Measurements from ENCODE around the gene ERCC8.
"Not testable (repeated sequence)": the region's sequence is repeated elsewhere in the genome, so short reads cannot be mapped to it uniquely, and the experiment has no call there.

Gene ERCC8

DNA sequence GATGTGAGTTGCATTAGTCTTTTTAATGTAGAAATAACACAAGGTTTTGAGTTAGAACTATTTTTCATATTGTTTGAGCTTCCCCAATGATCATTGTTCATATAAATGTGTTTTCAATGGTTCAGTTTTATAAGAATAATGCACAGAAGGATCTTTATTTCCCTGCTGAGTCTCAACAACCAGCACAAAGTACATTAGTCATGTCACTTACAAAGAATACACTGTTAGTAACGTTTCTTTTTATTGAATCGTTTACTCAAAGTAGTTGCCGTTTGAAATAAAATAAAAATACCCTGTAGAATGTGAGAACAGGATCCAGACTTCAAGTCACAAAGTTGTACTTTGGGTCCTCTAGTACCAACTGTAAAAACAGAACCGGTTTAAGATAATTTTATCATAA lies 41.5 kb downstream of the ERCC8 start:
- DNase-seq: no peak

DNA sequence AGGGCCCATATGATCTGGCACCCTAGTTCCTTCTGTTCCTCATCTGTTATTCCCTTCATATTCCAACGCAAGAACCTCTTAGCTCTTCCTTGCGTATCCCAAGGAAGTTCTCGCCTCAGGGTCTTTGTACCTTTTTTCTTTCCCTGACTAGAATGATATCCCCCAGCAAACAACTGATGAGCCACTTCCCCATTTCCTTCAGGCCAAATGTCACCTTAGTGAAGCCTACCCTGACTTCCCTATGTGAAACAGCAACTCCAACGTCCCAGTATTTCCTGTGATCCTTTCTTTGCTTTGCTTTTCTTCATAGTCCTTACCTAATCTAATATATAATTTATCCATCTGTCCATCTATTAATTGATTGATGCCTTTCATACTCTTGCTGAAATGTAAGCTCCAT lies 47.9 kb downstream of the ERCC8 start:
- no peak for DNase-seq

DNA sequence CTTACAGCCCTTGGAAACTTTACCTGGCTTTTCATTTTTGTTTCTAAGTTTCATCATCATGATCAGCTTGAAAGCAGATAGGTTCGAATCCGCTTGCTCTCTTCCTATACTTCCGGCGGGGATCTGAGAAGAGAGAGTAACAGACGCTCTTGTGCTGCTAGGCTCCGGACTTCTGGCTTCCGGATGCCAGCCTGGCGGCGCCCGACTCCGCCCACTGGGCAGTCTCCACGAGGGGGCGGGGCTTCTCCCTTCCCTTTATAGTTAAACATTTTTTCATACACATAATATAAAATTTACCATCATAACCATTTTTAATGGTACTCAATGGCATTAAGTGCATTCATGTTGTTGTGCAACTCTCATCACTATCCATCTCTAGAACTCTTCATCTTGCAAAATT lies 51.3 kb downstream of the ERCC8 start:
- no peak for DNase-seq

DNA sequence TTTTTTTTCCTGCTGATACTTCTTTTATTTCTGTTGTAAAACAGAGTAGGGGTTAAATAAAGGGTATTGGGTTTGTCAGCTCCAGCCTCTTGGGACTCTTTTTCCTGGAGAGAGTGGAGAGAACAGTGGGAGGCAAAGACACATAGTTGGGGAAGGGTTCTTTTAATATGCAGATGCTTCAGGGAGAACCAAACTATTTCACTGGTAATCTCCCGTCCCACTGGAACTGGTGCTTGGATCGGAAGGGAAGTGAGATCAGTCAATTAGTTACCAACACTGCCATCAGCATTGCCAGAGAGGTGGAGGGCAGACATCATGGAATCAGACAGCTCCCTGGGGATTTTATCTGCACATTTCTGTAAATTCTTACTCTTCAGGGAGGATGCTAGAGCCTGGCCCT lies 53.2 kb downstream of the ERCC8 start:
- DNase-seq: no peak

DNA sequence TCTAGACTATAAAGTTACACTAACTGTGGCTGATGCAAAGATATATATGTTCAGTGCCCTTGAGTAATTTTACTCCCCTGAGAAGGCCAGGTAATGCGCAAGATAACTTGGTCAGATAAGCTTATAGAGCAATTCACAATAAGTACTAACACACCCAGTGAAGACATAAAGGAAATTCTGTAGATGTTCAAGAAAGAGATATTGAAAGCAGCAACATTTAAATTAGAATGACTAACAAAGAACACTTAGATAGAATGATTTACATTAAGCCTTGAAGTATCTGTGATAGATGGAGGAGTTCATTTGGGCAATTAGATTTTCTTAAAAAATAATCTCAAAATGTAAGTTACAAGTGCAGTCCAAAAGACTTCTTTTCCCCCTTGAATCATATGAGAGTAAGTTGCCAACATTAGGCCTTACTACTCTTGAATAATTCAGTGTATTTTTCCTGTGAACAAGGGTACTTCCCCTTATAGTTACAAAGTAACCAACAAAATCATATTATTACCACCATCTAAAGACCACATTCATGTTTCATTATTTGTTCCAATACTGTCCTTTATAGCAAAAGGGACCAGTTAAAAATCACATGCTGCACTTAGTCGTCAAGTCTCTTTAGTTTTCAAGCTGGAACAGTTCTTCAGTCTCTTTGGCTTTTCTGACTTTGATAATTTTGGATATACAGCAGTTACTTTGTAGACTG lies 56.4 kb downstream of the ERCC8 start:
- no peak for DNase-seq

DNA sequence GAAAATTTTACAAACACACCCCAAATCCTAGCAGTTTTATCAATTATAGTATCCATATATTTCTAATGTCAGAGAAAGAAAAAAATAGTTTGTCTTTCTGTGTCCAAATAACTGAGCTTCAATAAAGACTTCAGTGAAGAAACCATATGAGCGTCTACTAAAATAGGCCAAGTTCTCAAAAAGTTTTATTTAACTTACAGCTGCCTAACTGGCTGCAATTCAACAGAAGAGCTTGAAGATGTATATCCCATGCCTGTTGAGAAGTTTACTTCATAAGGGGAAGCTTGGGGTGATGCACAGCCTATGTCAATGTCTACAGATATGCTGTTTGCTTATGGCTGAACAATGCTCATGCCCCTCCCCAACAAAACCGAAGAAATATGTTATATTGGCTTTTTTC lies 57.1 kb downstream of the ERCC8 start:
- no peak for DNase-seq

DNA sequence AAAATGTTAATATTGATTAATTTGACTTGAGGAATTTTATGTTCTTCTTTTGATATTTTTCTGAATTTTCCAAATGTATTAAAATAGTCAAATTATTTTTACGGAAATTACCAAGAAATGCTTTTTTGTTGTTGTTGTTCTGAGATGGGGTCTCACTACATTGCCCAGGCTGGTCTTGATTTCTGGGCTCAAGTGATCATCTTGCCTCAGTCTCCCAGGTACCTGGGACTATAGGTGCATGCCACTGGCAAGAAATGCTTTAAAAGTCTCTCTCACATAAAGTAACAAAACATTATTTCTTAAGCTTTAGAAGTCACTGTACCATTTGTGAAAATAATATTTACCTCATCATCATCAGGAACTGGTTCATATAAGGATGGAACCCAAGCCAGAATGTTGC lies 57.8 kb downstream of the ERCC8 start:
- no peak for DNase-seq

DNA sequence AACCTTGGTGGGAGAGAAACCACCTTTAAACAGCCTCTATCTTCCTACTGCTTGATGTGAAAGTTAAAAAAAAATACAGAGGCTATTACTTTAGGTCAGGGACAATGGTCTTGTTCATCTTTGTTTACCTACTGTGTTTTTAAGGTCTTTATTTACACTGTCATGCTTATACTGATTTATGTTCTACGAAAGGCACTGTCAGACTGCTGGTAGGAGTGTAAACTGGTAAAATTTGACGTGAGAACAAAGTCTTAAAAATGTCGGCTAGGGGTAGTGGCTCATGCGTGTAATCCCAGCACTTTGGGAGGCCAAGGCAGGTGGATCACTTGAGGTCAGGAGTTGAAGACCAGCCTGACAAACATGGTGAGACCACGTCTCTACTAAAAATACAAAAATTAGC lies 58.7 kb downstream of the ERCC8 start:
- DNase-seq: no peak

DNA sequence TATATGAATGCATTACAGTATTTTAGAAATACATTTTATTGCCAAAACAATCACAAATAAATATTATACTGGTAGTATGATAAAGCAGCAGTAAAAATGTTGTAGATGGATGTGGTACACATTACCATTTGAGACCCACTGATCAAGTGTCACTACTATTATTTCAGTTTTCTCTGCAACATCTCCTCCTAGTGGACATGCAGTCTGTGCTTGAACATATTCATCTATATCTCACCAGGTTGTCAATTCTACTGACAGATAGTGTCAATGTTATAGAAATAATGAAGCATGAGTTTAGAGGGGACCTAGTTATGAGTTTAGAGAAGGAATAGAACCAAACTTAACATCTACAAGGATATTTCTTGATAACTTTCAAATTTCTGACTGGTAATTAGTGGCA lies 61.6 kb downstream of the ERCC8 start:
- DNase-seq: no peak

DNA sequence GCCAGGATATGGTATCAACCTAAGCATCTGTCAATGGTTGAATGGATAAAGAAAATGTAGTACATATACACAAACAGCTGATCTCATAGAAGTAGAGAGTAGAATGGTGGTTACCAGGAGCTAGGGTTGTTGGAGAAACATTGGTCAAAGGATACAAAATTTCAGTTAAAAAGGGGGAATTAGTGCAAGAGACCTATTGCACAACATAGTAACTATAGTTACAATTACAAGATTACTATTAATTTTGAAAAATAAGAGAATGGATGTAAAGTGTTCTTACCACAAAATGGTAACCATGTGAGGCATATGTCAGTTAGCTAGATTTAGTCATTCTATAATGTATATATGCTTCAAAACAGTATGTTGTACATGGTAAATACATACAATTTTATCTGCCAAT lies 72.0 kb downstream of the ERCC8 start:
- DNase-seq: no peak

DNA sequence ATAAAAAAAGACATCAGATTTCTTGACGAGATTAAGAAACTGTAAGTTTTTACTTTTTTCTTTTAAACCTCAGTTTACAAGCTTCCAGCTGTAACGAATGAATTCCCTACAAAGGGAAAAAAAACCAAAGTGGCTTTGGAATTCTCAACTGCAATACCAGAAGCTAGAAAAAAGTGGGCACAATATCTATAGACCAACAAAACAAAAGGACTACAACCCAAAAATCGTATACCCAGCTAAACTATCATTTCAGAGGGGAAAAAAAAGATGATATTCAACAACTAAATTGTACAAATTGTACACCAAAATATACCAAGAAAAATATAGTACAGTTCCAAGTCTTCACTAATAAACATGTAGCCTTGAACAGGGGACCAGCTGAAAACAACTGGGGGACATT lies 74.0 kb downstream of the ERCC8 start:
- DNase-seq: no peak

DNA sequence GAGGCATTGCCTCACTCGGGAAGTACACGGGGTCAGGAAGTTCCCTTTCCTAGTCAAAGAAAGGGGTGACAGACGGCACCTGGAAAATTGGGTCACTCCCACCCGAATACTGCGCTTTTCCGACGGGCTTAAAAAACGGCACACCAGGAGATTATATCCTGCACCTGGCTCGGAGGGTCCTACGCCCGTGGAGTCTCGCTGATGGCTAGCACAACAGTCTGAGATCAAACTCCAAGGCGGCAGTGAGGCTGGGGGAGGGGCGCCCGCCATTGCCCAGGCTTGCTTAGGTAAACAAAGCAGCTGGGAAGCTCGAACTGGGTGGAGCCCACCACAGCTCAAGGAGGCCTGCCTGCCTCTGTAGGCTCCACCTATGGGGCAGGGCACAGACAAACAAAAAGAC lies 84.3 kb downstream of the ERCC8 start:
- not testable (repeated sequence) for DNase-seq

DNA sequence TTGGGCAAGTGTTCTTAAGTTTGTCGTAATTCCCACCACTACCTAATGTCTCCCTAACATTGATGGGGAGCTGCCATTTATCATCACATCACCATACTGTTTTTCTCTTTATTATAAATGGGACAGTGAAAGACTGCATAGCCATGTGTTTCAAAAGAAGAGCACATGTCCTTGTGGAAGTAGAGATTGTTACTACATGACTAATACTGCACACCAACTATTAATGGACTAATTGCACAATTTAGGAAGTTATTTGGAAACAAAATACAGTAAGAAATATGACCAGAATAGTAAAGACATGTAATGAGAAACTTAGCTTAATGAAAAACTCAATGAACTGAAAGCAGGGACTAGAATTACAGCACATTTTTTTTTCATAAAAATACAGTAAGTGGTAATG lies 88.8 kb downstream of the ERCC8 start:
- no peak for DNase-seq

DNA sequence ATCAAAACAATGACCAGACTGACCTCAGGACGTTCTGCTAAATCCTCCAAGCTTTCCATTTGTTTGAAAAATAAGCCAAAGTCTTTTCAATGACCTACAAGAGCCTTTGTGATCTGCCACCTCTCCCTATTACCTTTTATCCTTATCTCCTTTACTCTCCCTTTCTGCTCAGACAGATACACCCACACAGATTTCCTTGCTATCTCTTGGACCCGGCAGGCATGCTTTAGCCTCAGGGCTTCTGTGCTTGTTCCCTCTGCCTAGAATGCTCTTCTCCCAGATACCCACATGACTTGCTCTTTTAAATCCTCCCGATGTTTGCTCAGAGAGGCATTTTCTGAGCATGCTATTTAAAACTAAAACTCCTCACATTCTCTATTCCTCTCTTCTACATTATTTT lies 91.9 kb downstream of the ERCC8 start:
- no peak for DNase-seq

DNA sequence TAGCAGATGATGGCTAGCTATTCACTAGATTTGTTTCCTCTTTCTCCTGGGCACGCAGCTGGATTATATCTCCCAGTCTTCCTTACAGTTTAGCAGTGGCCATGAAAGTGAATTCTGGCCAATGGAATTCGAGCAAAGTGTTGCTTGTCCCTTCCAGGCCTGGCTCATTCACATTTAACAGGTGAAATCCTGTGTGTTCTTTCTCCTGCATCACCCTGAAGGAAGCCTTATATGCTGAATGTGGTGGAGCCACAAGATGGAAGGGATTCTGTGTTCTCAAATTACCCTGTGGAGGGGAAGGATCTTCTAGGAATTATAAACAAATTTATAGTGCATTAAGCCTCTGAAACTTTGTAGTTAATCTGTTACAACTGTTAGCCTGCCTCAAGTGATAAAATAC lies 92.6 kb downstream of the ERCC8 start:
- no peak for DNase-seq

DNA sequence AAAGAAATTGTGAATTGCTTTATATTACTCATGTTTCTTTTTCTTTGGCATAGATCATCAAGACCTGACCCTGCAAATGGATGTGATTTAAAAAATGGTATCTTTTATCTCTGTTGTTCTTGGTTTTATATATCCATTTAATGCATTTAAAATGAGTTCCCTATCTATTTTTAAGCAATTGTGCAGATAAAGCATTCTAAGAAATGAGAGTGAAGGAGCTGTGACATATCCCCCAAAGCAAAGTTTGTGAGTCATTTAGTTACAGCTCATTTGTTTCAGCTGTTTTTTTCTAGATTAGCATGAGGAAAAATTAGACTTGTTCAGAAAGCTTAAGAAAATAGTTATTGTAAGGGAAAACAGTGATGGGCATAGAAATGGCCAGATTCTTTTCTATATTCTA lies 93.2 kb downstream of the ERCC8 start:
- no peak for DNase-seq

DNA sequence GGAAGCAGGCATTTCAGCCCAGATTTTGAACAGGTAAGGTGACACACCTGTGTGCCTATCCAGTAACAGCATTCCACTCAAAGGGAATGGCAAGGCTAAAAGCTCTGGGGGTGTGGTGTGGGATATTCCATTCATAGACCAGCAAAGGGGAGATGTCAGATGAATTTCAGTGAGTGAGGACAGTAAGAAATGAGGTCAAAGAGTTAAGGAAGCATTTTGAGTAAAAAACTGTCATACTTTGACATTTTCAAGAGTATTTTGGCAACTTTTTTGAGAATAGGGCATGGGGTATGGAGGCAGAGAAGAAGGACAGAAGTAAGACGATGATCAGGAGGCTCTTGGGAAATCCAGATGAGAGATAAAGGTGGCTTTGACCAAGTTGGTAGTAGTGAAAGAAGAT lies 98.6 kb downstream of the ERCC8 start:
- DNase-seq: no peak

DNA sequence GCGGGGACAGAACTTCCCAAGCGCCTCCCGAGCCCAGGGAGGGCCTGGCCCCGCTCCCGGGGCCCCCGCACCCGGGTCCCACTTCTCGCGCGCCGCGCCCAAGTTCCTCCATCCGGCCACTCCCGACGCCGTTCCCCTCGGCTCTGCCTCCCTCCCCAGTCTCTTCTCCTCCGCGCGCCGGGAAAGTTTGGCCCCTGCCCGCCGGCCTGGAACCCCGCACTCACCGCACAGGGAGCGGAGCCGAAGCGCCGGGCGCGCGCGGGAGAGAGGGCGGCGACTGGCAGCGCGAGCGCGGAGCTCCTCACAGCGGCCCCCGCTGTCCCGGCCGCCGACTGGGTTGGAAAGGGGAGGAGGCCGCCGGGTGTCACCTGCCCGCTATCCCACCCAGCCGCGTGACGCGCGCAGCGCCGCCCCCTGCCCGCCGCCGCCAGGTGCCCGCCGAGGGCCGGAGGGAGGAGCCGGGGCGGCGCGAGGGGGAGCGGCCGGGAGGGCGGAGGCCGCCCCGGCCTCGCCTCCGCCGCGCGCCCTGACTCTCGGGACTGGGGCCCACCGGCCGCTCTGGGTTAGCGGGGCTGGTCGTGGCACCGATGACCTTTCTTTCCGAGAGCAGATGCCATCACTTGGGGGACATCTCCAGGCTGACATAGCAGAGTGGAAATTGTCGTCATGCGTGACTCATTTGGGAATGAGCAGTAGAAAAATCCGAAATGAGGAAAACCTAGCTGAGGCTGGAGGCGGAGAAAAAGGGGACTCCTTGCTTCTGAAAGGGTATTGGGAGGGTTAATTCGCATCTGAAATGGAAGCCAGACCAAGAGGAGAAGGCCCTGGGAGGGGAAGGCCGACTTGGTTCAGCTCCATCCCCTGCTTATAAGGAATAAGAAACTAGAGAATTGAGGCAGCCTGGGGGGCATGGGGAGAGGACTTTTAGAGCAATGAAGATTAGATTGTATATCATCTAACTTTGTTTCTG lies 100.6 kb downstream of the ERCC8 start, which contains the start of gene ELOVL7:
TSS of gene ELOVL7 (minus strand) at position 334 of the 970 bp plus-strand sequence. CDS start 56,872 bp downstream, outside the sequence.
- peak; percentile 11 for DNase-seq

DNA sequence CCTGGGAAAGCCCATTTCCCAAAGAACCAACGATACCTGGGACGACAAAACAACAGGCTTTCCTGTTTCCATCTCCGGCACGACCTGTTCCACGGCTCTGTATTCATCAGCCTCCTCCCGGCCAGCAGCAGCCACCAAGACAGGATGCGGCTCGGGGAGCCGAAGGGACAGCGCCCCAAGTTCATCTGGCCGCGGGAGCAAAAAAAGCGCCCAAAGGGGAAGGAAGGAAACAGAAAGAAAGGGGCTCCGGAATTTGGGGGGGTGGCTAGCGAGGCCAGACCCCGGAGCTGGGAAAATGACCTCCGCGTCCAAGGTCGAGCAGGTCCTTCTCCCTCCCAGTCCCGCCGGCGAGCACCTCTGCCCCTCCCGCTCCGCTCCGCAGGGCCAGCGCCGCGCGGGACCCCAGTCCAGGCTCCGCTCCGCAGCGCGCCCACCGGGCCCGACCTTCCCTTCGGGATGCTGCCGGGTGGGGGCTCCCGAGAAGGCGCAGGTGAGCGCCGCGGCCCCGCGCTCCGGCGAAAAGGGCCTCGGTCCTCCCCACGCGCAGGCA lies 101.4 kb downstream of the ERCC8 start:
- DNase-seq: no peak

DNA sequence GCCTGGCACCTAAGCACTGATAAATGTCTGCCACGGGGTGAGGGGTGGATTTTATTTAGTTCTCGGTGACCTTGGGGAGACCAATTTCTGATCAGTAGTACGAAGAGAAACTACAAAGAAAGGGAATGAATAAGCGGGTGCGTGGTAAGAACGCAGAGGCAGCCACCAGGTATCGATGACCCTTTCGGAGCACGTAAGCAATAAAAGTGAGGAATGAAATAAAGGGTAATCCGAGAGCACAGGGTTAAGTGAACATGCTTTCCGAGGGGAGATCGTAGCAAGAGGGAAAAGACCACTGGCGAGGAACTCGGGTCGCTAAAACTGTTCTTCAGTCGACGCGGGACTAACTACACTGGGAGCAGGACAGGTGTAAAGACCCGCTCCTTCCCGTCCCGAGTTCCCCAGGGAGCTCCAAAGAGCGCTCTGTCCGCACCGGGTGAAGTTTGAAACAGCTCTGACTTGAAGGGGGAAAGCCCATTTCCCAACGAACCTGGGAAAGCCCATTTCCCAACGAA lies 101.9 kb downstream of the ERCC8 start:
- no peak for DNase-seq

DNA sequence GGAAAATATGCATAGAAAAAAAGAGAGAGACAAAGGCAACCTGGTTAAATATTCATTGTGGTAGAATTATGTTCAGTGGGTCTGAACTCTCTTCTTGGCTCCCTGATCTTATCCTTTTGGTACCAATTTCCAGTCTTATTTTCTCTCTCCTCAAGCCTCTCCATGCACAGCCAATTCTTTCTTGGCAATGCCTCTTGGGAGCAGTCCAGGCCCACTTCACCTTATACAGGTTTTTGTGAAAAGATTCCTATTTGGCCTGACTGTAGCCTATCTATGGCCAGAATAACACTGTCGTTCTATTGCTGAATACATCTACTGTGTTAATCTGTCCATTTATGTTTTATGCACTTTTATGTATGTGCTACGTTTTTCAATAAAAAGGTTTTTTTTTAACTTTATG lies 103.5 kb downstream of the ERCC8 start:
- DNase-seq: no peak

DNA sequence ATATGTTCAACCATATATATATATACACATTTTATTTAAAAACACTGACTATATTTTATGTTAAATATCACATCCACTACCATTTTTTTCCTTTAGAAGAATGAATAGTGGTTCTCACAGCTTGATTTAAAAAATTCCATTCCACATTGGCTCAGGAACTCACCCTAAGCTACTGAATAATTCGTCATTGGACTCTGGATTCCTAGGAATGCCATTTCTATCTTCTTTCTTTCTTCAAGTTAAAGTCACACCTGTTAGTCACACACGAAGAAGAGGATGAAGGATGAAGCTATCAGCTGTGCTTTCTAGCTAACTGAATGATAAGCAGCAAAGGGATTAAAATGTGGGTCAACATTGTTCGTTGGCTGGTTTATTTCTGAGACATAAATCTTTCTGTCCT lies 108.7 kb downstream of the ERCC8 start:
- DNase-seq: no peak

DNA sequence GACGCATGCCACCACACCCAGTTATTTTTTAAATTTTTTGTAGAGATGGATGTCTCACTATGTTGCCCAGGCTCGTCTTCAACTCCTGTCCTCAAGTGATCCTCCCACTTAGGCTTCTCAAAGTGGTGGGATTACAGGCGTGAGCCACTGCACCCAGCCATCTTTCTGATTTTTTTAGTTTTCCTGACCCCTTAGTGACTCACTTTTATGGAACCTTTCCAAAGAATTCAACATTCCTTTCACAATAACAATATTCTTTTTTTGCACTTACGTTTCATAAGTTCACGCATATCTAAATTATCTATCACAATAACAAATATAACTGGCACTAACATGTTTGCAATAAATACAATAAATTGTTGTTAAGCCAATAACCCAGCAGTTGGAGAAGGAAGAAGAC lies 109.3 kb downstream of the ERCC8 start:
- no peak for DNase-seq

DNA sequence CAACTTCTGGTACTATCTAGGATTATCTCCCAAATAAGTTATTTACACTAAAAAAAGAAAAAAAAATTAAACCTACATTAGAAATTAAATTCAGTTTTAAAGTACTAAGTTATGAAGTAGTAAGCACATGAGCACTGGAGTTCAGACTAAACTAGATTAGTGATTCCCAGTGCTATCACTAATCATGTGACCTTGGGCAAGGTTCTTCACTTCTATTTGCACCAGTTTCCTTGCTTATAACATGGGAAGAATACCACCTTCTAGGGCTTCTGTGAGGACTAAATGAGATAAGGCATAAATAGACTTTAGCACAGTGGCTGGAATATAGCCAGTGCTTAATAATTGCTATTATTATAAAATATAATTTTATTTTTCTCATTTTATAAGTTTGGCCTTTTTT lies 111.3 kb downstream of the ERCC8 start:
- DNase-seq: no peak

Data from activated gamma-delta T cell (primary cell).